GM19025 (cell line): ENCODE data around the gene AMH.

Experiments used
- ATAC-seq: cut with Tn5 transposase; IDR thresholded peaks from one replicate; pipeline ENCODE4 v1.9.1; 2021; ENCODE audit warnings: mild to moderate bottlenecking, low read depth, moderate library complexity; ENCODE audit not compliant: unreplicated experiment

AMH gene

DNA sequence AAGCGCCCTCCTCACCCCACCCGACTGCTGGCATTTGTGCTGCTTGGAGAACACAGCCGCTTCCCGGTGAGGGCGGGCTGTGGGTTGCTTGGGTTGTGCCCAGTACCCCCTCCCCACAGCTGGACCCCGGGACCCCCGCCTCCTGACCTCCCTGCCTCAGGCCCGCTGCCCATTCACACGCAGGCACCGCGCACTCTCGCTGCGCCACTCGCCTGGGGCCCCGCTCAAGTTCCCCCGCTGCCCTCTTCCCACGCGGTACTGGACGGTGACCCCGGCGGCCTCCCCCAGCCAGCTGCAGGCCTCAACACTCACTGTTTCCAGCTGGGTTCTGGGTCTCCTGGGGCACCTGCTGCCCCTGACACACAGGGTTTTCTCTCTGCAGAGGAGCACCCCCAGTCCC is 29.4 kb upstream of the AMH start:
- no peak for ATAC-seq

DNA sequence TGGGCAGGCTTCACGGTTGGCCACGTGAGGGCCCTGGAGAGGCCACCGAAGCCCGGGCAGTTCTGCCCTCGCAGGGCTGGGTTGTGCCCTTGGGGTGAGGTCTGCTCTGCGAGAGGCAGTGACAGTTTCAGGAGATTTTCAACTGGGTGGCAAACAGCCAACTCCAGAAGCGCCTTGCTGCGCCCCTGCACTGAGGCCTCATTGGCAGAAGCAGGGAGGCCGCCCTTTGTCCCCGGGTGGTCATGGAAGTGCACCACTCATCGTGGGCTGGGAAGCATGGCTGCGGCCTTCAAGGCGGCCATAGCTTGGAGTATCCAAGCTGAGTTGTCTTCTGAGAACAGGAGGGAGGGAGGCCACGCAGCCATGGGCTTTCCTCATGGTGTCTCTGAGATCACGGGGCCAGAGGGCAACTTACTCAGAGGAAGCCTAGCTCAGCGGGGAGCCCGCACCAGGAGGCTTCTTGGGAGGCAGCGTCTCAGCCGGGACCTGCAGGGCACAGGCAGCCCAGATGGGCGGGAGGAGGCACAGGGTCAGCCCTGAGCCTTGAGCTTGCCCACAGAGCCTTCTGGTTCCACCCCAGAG is 27.8 kb upstream of the AMH start:
- ATAC-seq = no peak

DNA sequence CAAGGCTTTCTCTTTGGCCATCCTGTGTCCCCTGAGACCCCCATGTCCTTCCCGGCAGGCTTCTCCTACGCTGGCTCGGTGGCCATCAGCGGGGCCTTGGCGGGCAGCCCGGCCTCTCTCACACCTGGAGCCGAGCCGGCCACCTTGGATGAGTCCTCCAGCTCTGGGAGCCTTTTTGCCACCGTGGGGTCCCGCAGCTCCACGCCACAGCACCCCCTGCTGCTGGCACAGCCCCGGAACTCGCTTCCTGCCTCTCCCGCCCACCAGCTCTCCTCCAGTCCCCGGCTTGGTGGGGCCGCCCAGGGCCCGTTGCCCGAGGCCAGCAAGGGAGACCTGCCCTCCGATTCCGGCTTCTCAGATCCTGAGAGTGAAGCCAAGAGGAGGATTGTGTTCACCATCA is 27.2 kb upstream of the AMH start:
- no peak for ATAC-seq

DNA sequence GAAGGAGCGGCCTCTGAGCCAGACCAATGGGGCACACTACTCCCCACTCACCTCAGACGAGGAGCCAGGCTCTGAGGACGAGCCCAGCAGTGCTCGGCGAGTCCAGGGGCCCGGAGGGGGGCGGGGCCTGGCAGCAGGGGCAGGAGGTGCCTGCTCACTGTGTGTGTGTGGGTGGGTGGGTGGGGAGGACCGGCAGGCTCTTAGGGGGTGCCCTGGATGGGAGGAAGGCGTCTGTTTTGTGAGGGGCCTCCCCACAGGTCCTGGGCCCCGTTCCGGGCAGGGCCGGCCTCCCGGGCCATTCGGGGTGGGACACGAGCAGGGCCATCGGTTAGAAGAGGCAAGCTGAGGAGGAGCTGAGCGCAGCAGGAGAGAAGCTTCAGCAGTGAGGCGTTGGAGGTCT is 25.7 kb upstream of the AMH start:
- no peak for ATAC-seq

DNA sequence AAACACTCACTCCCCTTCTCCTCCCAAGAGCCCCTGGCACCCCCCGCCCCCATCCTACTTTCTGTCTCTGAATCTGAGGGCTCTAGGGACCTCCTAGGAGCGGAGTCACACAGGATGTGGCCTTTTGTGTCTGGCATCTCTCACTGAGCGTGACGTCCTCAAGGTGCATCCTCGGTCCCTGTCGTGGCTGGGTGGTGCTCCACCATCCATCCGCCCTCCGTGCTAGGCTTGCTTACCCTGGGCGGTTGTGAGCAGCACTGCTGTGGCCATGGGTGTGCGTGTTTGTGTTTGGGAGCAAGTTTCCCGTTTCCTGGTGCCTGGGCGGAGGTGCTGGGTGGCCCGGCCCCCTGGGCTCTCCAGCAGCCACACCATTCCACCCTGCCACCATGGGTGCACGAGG is 25.2 kb upstream of the AMH start:
- ATAC-seq = no peak

DNA sequence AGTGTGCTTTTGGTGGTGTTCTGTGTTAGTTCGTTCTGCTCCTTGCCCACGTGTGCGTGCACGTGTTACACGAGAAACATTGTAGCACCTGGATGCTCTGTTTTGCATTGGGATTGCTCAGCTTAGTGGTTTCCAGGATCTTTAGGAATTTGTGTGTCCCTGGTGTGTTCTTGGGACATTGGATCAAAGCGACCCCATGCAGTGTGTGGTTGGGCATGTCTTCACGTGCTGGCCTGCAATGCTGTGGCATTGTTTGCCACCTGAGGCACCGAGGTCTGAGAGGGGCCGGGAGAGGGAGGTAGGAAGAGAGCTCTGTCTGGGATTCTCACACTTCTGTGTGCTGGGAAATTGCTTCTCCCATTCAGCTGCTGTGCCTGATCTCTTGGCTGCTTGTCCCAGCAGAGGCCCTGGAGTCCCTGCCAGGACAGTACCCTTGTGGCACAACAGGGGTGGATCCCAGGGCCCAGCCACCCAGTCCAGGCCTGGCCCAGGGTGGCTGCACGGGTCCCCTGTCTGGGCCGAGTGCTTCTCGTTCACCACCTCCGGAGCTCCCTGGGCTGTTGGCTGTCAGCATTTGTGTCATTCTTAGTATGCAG is 24.3 kb upstream of the AMH start:
- ATAC-seq = no peak

DNA sequence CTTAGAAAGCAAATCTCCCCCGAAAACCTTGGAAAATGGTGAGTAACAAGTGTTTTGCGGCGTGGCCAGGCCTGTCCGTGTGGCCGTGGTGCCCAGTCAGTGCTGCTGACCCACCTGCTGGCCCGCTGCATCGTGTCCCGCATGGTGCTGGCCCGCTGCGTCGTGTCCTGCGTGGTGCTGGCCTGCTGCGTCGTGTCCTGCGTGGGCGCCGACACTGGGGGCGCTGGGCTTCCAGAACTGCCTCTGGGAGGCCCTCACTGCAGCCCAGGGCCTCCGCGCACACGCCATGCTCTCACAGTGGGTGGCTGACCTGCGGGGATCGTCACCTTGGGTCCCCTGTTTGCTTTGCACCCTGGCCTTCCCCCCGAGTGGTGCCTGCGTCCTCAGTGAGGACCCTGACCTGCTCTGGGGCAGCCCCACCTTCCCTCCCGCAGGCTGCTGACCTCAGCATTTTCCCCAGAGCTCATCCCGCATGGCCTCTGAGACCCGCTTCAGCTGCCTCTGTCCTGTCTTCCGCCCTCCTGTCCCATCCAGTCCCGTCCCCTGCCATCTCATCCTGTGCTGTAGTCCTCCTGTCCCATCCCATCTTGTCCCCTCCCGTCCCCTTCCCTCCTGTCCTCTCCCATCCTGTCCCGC is 23.6 kb upstream of the AMH start:
- no peak for ATAC-seq

DNA sequence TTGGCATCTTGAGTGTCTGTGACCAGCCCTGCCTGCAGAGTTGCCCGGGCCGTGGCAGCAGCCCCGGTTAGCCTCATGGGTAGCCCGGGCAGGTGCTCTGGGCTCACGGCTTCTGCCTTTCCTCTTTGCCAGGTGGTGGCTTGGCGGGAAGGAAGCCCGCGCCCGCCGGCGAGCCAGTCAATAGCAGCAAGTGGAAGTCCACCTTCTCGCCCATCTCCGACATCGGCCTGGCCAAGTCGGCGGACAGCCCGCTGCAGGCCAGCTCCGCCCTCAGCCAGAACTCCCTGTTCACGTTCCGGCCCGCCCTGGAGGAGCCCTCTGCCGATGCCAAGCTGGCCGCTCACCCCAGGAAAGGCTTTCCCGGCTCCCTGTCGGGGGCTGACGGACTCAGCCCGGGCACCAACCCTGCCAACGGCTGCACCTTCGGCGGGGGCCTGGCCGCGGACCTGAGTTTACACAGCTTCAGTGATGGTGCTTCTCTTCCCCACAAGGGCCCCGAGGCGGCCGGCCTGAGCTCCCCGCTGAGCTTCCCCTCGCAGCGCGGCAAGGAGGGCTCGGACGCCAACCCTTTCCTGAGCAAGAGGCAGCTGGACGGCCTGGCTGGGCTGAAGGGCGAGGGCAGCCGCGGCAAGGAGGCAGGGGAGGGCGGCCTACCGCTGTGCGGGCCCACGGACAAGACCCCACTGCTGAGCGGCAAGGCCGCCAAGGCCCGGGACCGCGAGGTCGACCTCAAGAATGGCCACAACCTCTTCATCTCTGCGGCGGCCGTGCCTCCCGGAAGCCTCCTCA is 22.9 kb upstream of the AMH start:
- ATAC-seq = no peak

DNA sequence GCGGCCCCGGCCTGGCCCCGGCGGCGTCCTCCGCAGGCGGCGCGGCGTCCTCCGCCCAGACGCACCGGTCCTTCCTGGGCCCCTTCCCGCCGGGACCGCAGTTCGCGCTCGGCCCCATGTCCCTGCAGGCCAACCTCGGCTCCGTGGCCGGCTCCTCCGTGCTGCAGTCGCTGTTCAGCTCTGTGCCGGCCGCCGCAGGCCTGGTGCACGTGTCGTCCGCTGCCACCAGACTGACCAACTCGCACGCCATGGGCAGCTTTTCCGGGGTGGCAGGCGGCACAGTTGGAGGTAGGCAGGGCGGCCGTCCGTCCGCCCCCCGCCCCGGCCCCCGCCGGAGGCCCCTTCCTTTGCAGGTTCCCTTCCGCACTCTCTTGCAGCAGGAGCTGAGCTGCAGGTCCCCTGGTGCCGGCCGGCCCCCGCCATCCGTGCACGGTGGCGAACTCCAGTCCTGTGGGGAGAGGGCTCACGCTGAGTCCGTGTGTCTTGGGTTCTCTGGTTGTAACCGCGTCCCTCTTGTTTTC is 22.2 kb upstream of the AMH start:
- ATAC-seq = no peak

DNA sequence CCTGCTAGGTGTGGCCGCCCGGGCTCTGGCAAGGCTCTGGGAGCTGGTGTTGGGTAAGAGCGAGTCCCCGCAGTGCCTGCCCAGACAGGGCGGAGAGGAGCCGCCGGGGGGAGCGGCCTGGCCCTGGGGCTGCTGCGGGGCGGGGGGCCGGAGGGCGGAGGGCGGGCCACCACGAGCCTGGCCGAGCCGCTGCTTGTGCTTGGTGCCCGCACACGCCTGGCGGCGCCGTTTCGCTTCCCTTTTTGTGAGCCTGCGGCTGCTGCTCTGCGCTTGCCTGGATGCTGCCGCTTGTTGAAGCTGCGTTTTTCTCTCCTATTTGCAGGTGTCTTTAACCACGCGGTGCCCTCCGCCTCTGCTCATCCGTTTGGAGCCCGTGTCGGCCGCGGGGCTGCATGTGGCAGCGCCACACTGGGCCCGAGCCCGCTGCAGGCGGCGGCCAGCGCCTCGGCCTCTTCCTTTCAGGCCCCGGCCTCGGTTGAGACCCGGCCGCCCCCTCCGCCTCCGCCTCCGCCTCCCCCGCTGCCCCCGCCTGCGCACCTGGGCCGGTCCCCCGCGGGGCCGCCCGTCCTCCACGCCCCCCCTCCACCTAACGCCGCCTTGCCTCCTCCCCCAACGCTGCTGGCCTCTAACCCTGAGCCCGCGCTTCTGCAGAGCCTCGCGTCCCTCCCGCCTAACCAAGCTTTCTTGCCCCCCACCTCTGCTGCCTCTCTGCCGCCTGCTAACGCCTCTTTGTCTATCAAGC is 21.5 kb upstream of the AMH start:
- no peak for ATAC-seq

DNA sequence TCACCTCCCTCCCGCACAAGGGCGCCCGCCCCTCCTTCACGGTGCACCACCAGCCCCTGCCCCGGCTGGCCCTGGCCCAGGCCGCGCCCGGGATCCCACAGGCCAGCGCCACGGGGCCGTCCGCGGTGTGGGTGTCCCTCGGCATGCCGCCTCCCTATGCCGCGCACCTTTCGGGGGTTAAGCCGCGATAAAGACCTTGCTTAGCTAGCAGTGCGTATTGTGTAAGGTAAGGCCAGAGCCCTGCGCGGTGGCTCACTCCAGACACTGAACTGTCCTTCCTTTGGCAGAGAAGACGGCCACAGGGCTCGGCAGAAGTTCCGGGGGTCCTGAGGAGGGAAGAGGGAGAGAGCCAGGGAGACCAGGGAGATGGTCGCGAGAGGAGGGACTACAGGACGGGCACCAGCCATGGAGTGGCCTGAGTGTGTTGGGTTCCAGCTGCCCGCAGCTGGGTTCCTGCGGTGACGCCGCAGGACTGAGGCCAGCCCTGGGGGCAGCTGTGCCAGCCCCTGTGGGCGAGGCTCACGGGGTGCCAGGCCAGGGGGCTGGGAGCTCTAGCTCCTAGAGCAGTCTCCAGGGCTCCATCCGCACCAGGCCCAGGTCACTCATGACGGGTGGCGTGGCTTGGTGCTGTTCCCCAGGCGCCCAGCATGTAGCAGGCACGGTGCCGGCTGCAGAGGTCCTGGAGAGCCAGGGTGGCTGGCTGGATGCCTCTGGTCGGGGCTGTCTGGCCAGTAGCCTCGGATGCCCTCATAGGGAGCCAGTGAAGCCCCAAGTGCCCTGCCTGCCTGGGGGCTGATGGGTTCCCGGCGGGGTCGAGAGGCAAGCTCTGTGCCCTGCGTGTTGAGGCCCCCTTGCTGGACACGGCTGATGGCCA is 20.7 kb upstream of the AMH start:
- ATAC-seq = no peak

DNA sequence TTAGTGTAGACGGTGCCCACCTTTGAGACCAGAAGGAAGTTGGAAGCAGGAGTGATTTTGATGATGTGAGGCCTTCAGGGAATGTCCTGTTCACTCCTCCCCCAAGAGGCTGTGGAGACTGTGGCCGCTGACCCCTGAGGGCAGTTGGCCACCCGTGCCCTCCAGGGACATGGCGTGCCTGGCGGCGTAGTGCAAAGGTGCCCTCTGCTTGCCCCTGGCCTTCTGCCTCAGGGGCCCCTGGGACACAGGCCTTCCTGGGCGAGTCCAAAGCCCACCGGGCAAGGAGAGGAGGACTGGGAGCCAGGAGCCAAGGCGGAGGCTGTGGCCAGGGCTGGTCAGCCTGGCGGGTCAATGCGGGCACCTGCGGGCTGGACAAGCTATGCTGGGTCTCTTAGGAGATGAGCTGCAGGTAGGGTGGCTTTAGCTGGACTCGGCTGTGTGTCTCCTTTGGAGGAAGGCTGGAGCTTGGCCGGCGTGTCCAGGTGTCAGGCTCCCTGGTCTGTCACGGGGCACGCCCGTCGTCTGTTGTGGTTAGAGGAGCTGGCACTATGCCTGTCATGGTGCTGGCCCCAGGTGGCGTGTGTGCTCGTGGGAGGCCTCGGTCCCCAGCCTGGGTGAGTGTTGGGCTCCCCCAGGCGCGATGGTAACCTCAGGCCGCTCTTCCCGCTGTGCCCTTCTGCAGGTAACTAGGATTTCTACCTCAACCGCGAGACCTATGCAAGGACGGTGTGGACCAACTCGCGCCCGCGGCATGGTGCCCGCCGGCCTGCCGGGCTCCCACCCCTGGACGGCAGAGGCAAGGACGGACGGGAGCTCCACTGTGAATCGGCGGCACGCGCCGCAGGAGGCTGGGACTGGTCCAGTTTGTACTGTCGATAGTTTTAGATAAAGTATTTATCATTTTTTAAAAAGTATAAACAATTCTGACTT is 19.8 kb upstream of the AMH start:
- ATAC-seq = no peak

DNA sequence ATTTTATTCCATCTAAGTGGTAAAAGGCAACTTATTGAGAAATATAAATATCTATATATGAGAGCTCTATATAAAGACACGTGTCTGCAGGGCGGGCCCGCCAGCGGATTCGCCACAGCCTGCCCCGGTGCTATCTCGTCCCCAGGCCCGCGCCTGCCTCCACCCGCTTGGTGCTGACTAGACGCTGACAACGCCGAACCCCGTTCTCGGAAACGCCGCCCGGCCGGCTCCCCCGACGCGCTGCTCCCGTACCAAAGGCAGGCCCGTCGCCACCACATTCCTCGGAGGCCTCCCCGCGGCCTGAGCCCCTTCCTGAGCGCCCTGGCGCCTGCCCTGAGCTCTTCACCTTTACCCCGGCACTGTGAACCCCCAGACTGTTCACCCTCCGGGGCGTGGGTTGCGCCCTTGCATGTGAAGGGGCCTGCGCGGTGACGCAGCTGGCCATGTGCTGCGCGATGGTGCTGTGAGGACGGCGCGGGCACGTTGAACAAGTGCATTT is 19.0 kb upstream of the AMH start:
- no peak for ATAC-seq

DNA sequence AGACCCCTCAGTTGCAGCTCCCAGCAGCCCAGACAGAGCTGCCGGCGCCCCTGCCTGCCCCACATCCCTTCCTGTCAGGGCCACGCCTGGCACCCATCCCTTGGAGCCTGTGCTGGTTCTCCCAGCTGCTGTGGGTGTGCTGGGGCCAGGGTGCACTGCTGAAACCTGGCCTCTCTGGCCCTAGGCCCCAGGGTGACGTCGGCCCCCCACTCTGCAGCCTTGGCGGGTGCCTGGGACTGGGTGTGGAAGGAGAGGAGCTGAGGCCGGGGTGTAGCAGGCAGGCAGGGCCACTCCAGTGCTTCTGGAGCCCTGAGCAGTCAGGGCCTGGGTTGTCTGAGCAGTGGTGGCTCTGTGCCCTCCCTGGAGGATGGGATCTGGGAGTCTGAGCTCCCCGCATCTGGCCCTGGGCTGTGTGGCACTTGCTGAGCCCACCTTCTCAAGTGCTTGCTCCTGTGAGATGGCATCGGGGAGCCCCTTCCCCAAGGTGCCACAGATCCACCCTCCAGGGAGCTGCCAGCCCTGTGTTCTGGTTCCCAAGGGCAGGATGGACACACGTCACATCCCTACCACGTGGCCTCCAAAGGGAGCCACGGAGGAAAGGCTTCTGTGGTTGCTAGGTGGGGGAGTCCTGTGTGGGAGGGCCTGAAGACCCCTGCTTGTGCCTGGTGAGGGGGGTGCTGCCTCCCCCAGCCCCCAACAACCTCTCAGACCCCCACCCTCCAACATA is 18.2 kb upstream of the AMH start:
- ATAC-seq = no peak

DNA sequence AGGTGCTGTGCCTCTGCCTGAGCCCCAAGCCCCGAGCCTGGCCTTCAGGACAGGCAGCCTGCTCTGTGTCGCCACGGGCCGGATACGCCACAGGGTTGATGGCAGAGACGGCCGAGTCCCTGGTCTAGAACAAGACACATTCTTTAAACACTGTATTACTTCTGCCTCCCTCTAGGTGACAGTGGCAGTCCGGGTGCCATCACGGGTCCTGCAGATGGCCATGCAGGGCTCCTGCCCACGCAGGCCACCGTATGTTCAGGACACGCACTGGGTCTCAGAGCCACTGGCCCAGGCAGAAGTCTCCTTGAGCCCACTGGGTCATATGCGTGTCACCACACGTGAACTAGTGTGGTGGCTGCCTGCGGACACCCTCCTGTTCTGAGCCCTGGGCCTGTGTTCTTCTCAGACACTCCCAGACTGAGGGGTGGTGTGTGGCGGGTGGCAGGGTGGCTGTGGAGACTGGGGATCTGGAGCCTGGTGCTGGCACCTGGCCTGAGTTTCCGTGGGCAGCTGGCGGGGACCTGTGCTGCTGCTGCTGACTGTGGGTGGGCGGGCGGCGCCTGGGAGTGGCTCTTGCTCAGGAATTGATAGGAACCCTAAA is 17.4 kb upstream of the AMH start:
- no peak for ATAC-seq

DNA sequence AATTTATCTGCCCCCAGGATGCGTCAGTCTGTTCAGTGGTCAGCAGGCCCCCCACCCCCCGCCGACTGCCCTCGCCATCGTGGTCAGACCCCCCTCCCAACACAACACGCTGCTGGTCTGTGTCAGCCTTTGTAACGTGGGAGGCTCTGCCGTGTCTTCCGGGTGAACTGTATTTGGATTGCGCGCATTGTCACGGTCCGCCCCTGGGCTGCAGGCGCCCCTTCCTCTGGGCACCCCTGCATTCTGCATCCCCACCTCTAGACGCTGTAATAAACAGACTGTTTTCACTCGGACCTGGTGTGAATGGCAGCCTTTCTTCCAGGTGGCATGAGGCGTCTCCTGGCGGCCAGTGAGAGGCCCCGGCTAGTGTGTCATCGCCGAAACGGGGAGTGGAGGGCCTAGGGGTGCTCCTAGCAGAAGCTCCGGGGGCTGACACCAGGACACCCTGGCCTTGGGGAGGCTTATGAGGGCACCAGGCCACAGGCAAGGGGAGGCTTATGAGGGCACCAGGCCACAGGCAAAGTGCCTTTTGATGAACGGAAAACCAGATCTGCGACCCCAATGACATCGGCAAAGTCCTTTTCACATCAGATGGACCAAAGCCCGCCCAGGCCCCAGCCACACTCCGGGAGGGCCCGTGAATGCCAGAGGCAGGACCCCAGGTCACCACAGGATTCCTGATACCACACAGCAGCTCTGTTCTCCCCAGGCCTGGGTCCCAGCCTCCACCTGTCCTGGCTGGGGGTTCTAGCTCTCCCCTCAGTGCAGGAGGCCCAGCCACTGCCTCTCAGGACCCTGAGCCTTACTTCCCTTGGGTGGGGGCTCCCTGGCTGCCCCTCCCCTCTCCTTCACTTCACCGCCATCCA is 16.6 kb upstream of the AMH start:
- ATAC-seq = no peak
